ENCODE measurements around the gene CRIP2.

The CRIP2 gene

DNA sequence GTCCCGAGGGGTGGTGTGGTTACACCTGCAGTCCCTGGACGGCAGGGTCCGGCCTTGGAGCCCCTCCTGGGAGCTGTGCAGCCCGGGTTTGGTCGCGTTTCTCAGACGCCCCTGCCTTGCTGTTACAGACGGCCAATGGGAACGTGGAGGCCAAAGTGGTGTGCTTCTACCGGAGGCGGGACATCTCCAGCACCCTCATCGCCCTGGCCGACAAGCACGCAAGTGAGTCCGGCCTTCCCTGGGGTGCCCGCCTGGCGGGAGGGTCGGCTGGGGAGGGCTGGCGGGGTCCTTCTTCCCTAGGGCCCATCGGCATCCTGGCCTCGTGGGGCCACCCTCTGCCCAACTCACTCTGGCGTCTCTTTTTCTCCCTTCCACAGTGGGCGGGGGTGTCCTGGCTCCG, 29.3 kb upstream of the CRIP2 start:
- DNase-seq: no peak

DNA sequence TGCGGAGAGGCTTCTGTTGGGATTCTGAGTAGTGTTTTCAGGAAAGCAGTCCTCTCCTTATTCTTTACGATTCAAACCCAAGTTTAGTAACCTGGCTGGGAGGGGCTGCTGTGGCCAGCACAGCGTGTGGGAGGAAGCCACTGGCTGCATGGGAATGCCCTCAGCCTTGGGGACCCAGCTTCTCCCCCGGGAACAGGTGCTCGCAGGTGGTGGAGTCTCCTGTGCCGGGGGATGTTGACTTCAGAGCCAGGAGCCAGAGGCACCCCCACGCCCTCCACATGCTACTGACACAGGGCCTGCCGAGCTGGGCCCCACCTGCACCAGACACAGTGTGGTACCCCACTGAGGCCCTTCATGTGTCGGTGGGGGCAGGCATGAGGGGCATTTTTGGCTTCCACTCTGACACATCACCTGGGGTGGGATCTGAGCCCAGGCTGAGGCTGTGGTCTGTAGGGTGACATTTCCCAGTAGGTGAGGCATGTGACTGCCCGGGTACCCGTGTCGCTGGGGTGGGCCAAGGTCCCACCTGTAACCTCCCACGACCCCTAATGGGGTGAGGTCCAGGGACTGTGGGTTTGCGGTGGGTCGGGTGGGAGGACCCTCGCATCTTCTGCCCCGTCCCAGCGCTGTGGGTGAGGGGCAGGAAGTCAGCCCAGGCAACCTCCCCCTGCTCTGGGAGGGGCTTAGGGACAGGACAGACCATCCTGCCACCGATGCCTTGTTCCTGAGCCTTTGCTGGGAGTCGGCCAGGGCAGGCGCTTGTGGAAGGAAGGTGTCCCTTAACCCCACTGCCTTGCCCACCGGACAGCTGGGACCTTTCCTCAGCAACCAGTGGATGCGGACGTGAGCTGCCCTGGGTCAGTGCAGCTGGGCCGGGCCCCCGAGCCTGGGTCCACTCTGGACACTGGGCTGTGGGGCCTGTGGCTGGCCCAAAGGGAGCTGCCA, 28.4 kb upstream of the CRIP2 start:
- no peak for DNase-seq

GRCh38 chr14:105446971-105447370, 27.6 kb upstream of the CRIP2 start:
- DNase-seq: no peak

DNA sequence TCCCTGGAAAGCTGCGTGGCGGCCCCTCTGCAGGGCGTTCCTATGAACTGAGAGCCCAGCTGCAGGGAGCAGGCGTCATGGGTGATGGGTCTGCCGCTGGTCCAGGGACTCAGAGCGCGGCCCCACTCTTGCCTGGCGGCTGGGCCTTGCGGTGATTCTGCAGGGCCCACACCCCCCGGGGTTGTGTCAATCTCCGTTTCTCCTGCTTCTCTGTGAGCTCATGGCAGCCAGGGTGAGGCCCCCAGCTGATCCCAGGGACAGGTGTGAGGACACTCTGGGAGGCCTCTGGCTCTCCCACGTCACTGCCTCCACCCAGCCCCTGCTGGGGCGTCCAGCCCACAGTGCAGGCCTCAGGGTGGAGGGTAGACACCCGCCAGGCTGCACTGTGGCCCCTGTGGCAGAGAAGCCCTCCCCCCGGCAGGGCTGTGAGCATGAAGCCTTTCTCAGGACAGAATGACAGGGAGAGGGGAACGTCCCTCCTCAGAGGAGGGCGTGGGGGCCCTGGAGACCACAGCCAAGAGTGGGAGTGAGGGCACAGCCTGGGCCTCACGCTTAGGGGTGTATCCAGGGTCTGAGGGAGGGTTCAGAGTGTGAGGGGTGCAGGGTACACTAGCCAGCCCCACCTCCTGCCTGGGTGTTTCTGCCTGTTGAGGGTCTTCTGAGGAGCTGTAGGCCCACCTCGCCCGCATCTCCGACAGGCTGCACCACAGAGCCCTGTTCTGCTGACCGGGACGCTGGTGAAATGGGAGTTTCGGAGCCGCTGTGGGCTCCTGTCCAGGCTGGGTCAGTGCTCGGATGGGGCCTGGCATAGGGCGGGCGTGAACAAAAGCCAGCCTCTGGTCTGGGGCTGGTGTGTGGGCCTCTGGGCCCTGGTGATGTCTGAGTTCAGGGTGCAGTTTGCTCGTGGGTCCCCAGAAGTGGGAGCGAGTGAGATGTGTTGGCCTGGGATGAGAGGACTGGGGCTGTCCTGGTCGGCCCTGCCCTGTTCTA, 26.7 kb upstream of the CRIP2 start:
- no peak for DNase-seq

- DNase-seq: peak; percentile 72 to 73
Observed at GRCh38 chr14:105448706-105449111, 25.9 kb upstream of the CRIP2 start.

GRCh38 chr14:105449276-105450122, 25.1 kb upstream of the CRIP2 start:
- no peak for DNase-seq

- DNase-seq: no peak
Observed at GRCh38 chr14:105450123-105450505, 24.5 kb upstream of the CRIP2 start.

- no peak for DNase-seq
Observed at GRCh38 chr14:105450864-105451720, 23.5 kb upstream of the CRIP2 start.

GRCh38 chr14:105452963-105453362, 21.7 kb upstream of the CRIP2 start:
- DNase-seq: no peak

DNA sequence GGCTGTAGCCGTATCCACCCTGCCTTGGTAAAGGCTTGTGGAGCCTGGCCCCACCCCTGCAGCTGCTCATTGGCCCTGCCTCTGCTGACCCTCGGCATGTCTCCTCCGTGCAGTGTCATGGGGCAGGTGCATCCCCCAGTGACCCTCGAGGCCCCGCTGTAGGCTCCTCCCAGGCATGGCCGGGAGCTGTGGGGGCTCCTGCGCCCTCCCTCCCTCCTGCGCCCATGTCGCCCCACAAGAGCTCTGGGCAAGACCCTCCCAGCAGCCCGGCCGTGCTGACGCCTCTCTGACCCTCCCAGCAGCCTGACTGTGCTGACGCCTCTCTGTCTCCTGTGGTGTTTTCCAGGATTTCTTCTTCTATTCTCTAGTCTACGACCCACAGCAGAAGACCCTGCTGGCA, 20.8 kb upstream of the CRIP2 start:
- DNase-seq: no peak

DNA sequence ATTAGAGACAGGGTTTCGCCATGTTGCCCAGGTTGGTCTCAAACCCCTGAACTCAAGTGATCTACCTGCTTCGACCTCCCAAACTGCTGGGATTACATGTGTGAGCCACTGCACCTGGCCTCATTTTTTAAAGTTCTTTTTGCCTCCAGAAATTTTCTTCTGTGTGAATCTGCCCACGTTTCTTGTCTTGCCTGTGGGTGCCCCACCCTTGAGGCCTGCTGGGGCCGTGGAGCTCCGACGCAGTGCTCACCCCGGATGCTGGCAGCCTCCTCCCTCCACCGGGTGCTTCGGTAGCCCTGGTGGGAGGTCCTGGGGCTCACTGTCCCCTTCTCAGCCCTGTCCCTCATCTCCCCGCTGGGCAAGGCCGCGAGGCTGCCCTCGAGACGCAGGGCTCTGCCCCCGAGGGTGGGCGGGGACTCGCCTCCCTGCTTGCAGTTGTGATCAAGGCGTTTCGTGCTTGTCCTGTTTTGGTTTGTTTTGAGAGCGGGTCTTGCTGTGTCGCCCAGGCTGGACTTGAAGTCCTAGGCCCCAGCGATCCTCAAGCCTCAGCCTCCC, 19.5 kb upstream of the CRIP2 start:
- no peak for DNase-seq

DNA sequence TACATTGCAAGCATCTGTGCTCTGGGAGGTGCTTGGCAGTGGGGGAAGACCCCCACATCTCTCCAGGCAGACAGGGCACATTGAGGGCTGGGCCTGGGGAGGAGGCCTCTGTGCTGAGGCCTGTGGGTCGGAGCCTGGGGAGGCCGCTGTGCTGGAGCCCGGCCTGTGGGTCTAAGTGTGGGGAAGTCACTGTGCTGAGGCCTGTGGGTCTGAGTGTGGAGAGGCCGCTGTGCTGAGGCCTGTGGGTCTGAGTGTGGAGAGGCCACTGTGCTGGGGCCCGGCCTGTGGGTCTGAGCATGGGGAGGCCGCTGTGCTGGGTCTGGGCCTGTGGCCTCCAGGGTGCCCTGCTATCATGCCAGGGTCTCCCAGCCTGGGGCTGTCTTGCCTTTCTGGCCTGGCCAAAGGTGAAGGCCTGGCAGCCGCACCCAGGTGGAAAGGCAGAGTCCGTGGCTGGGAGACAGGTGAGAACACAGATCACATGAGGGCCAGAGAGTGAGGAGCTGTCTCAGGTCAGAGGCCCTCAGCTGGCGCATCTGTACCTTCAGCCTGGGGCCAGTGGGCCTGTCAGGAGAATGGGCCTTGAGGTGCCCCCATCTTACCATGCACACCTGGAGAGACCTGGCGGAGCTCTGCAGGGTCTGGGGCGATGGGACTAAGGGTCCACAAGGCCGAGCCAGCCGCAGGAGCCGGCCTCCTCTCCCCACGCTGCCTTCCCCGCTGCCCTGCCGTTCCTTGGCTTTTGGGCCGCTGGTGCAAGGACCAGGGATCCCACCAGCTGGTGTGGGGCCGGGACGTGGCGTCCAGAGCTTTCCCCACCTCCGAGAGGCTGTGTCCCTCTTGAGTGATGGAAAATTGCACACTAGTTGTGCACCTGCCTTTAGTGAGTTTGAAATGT, 18.6 kb upstream of the CRIP2 start:
- no peak for DNase-seq

DNA sequence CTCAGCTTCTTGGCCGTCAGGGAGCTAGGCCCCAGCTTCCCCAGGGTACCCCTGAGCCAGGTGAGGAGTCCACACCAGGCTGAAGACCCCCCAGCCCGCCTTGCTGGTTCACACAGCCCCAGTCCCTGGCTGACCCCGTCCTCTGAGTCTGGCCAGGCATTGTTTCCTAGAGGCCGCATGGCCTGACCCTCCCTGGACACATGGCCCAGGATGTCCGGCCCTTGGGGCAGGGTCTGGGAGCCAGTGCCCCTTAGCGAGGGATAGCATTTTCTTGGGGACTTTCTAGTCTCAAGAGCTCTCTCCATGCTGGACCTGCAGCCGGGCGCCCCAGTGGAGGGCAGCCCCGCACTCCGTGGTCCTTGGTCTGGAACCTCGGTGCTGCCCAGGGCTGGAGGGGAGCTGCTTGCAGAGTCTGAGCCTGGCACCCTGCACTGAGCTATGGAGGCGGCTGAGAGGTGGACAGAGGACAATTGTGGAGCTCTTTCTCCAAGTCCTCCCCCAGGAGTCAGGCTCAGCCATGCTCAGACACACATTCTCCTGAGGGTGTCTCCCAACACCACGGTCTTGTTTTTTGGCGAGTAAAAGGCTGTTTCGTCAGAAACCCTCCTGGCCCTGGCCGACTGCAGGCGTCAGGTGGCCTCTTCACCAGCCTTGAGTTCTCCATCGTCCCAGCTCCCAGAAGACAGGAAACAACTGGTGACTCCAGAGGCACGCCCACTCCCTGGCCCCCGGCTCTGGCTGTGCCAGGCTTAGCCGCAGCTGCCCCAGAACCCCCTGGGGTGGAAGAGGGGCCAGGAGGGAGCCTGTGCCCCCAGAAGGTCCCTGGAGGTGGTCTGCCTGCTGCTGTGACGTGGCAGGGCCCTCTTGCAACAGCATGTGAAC, 17.6 kb upstream of the CRIP2 start:
- DNase-seq: no peak

- DNase-seq: no peak
Observed at GRCh38 chr14:105458010-105458409, 16.6 kb upstream of the CRIP2 start.

DNA sequence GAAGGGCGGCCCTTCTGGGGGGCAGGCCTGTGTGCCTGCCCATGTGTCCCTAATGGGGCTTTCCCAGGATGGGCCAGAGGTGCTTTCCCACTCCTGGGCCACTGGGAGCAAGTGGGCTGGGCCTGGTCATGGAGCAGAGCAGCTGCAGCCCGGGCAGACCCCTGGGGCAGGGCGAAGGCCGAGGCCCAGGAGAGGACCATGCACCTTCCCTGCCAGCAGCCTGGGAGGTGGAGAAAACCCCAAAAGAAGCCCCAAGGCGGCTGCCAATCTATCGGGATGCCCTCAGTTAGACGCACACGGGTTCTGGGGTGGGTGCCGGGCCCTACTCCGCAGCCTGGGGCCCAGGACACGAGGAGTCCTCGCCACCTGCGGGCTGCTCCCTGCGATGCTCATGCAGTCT, 16.1 kb upstream of the CRIP2 start:
- DNase-seq: no peak

DNA sequence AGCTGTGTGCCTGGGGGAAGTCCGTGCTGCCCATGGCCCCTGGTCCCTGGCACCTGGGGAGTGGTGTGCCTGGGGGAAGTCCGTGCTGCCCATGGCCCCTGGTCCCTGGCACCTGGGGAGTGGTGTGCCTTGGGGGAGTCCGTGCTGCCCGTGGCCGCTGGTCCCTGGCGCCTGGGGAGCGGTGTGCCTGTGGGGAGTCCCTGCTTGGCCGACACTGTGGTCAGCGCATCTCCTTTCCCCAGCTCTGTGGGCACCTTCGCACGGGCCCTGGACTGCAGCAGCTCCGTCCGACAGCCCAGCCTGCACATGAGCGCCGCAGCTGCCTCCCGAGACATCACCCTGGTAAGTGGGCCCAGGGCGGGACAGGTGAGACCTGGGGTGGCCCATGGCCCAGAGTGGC, 14.5 kb upstream of the CRIP2 start:
- no peak for DNase-seq

DNA sequence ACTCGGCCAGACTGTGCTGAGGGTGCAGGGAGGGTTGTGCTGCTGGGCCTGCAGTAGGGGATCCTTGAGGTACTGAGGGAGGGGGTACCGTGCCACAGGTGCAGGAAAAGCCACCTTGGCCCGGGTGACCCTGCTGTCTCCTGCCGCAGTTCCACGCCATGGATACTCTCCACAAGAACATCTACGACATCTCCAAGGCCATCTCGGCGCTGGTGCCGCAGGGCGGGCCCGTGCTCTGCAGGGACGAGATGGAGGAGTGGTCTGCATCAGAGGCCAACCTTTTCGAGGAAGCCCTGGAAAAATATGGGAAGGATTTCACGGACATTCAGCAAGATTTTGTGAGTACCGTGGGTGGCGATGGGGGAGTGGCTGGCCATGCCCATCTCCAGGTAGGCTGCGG, 14.0 kb upstream of the CRIP2 start:
- no peak for DNase-seq

DNA sequence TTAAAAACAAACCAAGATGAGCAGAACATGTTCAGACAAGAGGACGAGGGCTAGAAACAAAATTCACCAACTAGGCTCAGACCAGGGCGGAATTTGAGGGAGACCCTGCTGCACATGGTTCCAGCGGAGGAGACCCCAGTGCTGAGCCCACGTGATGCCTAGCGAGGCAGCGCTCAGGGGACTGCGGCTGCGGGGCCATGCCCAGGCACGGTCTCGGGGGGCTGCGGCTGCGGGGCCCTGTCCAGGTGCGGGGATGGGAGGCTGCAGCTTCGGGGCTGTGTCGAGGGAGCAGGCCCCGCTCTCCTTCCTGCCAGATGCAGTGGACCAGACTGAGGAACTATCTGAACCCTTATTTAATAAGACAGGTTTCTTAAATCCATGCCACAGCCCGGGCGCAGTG, 12.7 kb upstream of the CRIP2 start:
- no peak for DNase-seq

DNA sequence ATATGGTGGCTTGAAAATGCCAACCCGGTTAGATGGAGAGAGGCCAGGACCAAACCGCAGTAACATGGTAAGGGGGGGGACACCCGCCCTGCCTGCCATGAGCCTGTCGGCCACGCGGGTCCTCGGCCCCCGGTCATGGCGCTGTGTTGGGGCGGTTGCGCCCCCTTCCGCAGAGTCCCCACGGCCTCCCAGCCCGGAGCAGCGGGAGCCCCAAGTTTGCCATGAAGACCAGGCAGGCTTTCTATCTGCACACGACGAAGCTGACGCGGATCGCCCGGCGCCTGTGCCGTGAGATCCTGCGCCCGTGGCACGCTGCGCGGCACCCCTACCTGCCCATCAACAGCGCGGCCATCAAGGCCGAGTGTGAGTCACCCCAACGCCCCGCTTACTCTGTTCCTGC, 10.1 kb upstream of the CRIP2 start:
- DNase-seq: no peak

Data from CD4-positive, alpha-beta T cell treated with Interleukin-4 for 1 hour (primary cell).